Stomach (tissue), 9 donors: ENCODE results near the gene PGR. TPM values are rescaled to one million over a fixed set of nuclear protein-coding genes. Genes with fewer than 3 reads are reported as not detected.

ENCODE experiments used
- DNase-seq, 2 donors: peaks; one replicate each; pipeline versions ENCODE4 v3.0.0 to v3.0.0-alpha.2; 2013 to 2019
- H3K27ac ChIP-seq, 5 donors: fragments of 200-600 bp in 4 of 5; sonication (generic) in 4 of 5; one replicate each; pipeline ENCODE4 v1.5.1; 2013 to 2019; ENCODE audit warnings: mild to moderate bottlenecking in 1 of 5, moderate library complexity in 1 of 5
- H3K27me3 ChIP-seq, 3 donors: fragments of 200-600 bp; sonication (generic); one replicate each; pipeline ENCODE4 v1.5.1; 2017 to 2019; ENCODE audit warnings: mixed run types in 1 of 3
- H3K36me3 ChIP-seq, 4 donors: fragments of 200-600 bp; sonication (generic); 1 replicate in 3 of 4; 2 replicates in 1 of 4; pipeline ENCODE4 v1.5.1; 2016 to 2019
- H3K4me1 ChIP-seq, 4 donors: fragments of 200-600 bp; sonication (generic); one replicate each; pipeline ENCODE4 v1.5.1; 2016 to 2019
- H3K4me3 ChIP-seq, 4 donors: fragments of 200-600 bp; sonication (generic) in 3 of 4; one replicate each; pipeline ENCODE4 v1.5.1; 2016 to 2019; ENCODE audit warnings: mild to moderate bottlenecking in 1 of 4
- H3K9me3 ChIP-seq, 4 donors: fragments of 200-600 bp; sonication (generic); one replicate each; pipeline ENCODE4 v1.5.1; 2016 to 2019
- EP300 ChIP-seq: sonication (generic); formaldehyde crosslinking; IDR thresholded peaks from one replicate; pipeline ENCODE4 v1.6.1; 2017; ENCODE audit warnings: antibody characterized with exemption
- POLR2A ChIP-seq, 4 donors: fragments of 450-650 bp; IDR thresholded peaks; one replicate each; pipeline ENCODE4 v1.6.1; 2016; ENCODE audit warnings: antibody characterized with exemption in 4 of 4, control low read depth in 2 of 4, mild to moderate bottlenecking in 1 of 4, moderate library complexity in 1 of 4
- POLR2AphosphoS5 ChIP-seq, 3 donors: sonication (generic); formaldehyde crosslinking; IDR thresholded peaks; one replicate each; pipeline ENCODE4 v1.6.1; 2016; ENCODE audit warnings: antibody characterized with exemption in 3 of 3
- WGBS, 5 donors: extraction: QIAGEN DNeasy Blood & Tissue Kit in 3 of 5; methylation state at CpG; one replicate each; pipeline versions ENCODE4 v1.1.5 to v1.1.7; 2013 to 2018; 5-methylcytosine and 5-hydroxymethylcytosine counted together
- intact Hi-C: fragments of 100-400 bp; cut with DNase I; formaldehyde crosslinking; loops from one replicate; pipeline ENCODE4 v1.15.1; 2023; ENCODE audit warnings: low total_unique reads
- polyA plus RNA-seq, 3 donors: library from polyadenylated mRNA; stranded (reverse); fragments of 200-250 nt; gene quantifications; one replicate each; pipeline ENCODE4 v1.2.3, GENCODE V29; 2013
- total RNA-seq, 5 donors: library from RNA; depleted of rRNA; stranded (reverse); fragments of >200 nt; gene quantifications; one replicate each; pipeline versions ENCODE4 v1.1.0 to v1.2.3, GENCODE V29; 2014 to 2016
- TF ChIP-seq, protein P1 (sequence below), 7 experiments: fragments of 450-650 bp in 4 of 7; fragments of 200-600 bp in 3 of 7; sonication (generic) in 3 of 7; IDR thresholded peaks; one replicate each; pipeline ENCODE4 v1.5.1; 2016 to 2019; ENCODE audit warnings: antibody characterized with exemption in 7 of 7, control low read depth in 2 of 7, mild to moderate bottlenecking in 1 of 7
- donor health status: healthy with polysubstance abuse.
- donor health status: Bipolar disorder and iron deficiency.
- donor health status: healthy.

Gene PGR
- total and polyA plus RNA-seq, 8 donors = 0.03 to 8.2 (median 0.74) TPM

DNA sequence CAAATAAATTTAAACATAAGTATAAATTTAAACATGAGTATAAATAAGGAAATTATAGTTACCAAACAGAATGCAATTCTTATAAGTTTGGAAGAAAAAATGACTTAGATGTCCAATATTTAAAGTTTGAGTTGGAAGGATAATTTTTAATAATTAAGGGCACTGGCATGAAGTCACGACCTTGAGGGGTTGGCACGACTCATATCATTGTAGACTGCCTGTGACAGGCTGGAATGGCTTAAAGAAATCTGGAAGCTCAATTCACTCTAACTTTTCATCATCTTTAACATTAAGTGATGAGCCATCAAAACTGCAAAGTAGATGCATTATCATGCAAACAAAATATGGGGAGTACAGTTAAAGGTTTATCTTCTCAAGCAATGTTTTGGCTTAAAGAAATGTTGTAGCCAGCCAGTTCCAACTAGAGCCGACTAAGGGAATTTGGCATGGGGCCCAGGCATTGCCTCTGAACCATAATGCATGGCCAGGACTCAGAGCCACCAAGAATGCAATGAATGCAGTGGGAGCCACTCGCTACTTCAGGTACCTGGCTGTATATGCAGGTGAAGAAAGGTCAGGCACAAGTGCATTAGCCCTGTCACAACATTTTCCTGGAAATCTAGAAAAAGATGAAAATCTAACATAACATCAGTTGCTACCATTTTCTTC lies 33.4 kb downstream of the PGR start:
- peaks cover 0 to 3% (median 0%) of the 10 kb centered on the region in 4 donors for H3K4me1 ChIP-seq
- H3K27me3 ChIP-seq = no peaks in the 10 kb centered on the region
- H3K36me3 ChIP-seq = no peaks in the 10 kb centered on the region
- 52 to 65% (median 62%) methylated on average over 4 of the region's 4 CpGs for WGBS, 5 donors
- H3K4me3 ChIP-seq = no peak overlapping the region
- no peak overlapping the region for H3K27ac ChIP-seq
- H3K9me3 ChIP-seq = no peaks in the 10 kb centered on the region
- intact Hi-C loops = no loop called here
- TF ChIP-seq, protein P1, sequence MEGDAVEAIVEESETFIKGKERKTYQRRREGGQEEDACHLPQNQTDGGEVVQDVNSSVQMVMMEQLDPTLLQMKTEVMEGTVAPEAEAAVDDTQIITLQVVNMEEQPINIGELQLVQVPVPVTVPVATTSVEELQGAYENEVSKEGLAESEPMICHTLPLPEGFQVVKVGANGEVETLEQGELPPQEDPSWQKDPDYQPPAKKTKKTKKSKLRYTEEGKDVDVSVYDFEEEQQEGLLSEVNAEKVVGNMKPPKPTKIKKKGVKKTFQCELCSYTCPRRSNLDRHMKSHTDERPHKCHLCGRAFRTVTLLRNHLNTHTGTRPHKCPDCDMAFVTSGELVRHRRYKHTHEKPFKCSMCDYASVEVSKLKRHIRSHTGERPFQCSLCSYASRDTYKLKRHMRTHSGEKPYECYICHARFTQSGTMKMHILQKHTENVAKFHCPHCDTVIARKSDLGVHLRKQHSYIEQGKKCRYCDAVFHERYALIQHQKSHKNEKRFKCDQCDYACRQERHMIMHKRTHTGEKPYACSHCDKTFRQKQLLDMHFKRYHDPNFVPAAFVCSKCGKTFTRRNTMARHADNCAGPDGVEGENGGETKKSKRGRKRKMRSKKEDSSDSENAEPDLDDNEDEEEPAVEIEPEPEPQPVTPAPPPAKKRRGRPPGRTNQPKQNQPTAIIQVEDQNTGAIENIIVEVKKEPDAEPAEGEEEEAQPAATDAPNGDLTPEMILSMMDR (IDR thresholded peaks at IDR 0.05) = no peak
- no peak for TF ChIP-seq POLR2A (IDR thresholded peaks at IDR 0.05)
- TF ChIP-seq POLR2AphosphoS5 (IDR thresholded peaks at IDR 0.05) = no peak
- TF ChIP-seq EP300 = no peak
- DNase-seq = peak; percentile 2 to 27

DNA sequence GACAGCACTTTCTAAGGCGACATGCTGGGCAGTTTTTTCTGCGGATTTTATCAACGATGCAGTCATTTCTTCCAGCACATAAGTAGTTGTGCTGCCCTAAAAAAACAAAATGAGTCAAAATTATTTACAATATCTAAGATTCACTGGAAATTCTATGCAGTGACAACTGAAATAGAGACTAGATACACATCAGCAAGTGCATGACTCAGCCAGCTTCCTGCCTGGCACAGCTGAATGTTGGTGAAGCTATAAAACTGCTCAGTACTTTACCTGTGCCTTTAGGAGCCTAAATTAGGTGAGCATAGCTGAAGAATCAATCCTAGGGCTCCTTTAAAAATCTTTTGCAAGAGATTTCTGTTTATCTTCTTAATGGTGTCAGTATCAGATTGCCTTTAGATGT lies 37.8 kb downstream of the PGR start:
- intact Hi-C loops = no loop called here
- H3K4me1 ChIP-seq = no peaks in the 10 kb centered on the region
- H3K9me3 ChIP-seq = peaks cover 0 to 16% (median 8%) of the 10 kb centered on the region in 4 donors
- 79 to 90% (median 86%) methylated on average over 3 of the region's 3 CpGs for WGBS, 5 donors
- TF ChIP-seq, protein P1 (IDR thresholded peaks at IDR 0.05) = no peak
- TF ChIP-seq EP300 (no peak), POLR2AphosphoS5 (IDR thresholded peaks at IDR 0.05) (no peak), POLR2A (IDR thresholded peaks at IDR 0.05) (no peak)
- H3K27ac ChIP-seq = no peak overlapping the region
- peaks cover 0 to 17% (median 0%) of the 10 kb centered on the region in 4 donors for H3K36me3 ChIP-seq
- no peaks in the 10 kb centered on the region for H3K27me3 ChIP-seq
- DNase-seq = no peak
- H3K4me3 ChIP-seq = no peak overlapping the region

DNA sequence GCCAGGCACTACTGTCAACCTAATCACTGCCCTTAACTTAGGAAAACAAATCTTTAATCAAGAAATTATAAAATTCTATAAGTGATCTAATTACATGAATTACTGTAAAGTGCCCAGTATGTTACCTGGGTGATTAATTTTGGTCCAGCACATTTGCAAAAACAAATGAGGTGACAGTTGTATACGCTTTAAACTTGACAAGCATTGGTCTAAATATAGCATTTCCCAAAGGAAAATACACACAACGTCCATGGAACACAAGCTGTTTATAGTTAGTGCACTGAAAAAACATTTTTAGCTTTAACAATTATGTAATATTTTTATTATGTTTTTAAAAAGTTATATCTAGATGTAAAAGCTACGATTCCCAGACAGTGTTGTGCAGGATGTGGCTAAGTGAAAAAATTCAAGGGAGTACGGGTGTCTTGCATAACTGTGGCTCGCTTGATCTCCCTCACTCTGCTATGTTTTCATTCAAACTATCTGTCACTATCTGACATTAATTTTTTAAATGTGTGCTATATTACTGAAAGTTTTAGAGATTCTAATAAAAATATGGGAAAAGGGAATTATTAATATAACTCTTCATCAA lies 38.8 kb downstream of the PGR start:
- H3K27me3 ChIP-seq = no peaks in the 10 kb centered on the region
- no peak for DNase-seq
- H3K27ac ChIP-seq = no peak overlapping the region
- H3K9me3 ChIP-seq = peaks cover 0 to 17% (median 8%) of the 10 kb centered on the region in 4 donors
- H3K4me3 ChIP-seq = no peak overlapping the region
- TF ChIP-seq POLR2A (IDR thresholded peaks at IDR 0.05) = no peak
- no peak for TF ChIP-seq POLR2AphosphoS5 (IDR thresholded peaks at IDR 0.05)
- TF ChIP-seq EP300 = no peak
- TF ChIP-seq, protein P1 (IDR thresholded peaks at IDR 0.05) = no peak
- H3K36me3 ChIP-seq = peaks cover 0 to 17% (median 0%) of the 10 kb centered on the region in 4 donors
- no peaks in the 10 kb centered on the region for H3K4me1 ChIP-seq
- 48 to 62% (median 57%) methylated on average over 5 of the region's 5 CpGs for WGBS, 5 donors
- intact Hi-C loops = no loop called here

DNA sequence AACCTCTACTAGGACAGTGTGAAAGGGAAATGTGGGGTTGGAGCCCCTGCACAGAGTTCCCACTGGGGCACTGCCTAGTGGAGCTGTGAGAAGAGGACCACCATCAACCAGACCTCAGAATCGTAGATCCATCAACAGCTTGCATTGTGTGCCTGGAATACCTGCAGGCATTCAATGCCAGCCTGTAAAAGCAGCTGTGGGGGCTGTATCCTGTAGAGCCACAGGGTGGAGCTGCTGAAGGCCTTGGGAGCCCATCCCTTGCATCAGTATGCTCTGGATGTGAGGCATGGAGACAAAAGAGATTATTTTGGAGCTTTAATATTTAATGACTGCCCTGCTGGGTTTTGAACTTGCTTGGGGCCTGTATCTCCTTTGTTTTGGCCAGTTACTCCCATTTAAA lies 46.3 kb downstream of the PGR start:
- no peak for DNase-seq
- H3K4me1 ChIP-seq = no peaks in the 10 kb centered on the region
- no peaks in the 10 kb centered on the region for H3K27me3 ChIP-seq
- intact Hi-C loops = no loop called here
- WGBS, 5 donors = 67 to 96% (median 81%) methylated on average over 1 of the region's 1 CpG
- H3K9me3 ChIP-seq = peaks cover 0 to 38% (median 14%) of the 10 kb centered on the region in 4 donors
- TF ChIP-seq POLR2A (IDR thresholded peaks at IDR 0.05) = no peak
- no peak for TF ChIP-seq POLR2AphosphoS5 (IDR thresholded peaks at IDR 0.05)
- TF ChIP-seq, protein P1 (IDR thresholded peaks at IDR 0.05) = no peak
- no peak for TF ChIP-seq EP300
- H3K27ac ChIP-seq = no peak overlapping the region
- peaks cover 0 to 27% (median 0%) of the 10 kb centered on the region in 4 donors for H3K36me3 ChIP-seq
- no peak overlapping the region for H3K4me3 ChIP-seq
